Stimulated activated CD8-positive, alpha-beta memory T cell treated with anti-CD3 and anti-CD28 coated beads, Interleukin-12 subunit alpha, Interleukin-12 subunit beta, amount 100 ng/mL, for 4 hours (primary cell): ENCODE results near the gene HACD1.

Experiments
- DNase-seq: peaks from one replicate; pipeline ENCODE4 v3.0.0-alpha.2; 2020; ENCODE audit warnings: low read depth

Gene HACD1, protein sequence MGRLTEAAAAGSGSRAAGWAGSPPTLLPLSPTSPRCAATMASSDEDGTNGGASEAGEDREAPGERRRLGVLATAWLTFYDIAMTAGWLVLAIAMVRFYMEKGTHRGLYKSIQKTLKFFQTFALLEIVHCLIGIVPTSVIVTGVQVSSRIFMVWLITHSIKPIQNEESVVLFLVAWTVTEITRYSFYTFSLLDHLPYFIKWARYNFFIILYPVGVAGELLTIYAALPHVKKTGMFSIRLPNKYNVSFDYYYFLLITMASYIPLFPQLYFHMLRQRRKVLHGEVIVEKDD

DNA sequence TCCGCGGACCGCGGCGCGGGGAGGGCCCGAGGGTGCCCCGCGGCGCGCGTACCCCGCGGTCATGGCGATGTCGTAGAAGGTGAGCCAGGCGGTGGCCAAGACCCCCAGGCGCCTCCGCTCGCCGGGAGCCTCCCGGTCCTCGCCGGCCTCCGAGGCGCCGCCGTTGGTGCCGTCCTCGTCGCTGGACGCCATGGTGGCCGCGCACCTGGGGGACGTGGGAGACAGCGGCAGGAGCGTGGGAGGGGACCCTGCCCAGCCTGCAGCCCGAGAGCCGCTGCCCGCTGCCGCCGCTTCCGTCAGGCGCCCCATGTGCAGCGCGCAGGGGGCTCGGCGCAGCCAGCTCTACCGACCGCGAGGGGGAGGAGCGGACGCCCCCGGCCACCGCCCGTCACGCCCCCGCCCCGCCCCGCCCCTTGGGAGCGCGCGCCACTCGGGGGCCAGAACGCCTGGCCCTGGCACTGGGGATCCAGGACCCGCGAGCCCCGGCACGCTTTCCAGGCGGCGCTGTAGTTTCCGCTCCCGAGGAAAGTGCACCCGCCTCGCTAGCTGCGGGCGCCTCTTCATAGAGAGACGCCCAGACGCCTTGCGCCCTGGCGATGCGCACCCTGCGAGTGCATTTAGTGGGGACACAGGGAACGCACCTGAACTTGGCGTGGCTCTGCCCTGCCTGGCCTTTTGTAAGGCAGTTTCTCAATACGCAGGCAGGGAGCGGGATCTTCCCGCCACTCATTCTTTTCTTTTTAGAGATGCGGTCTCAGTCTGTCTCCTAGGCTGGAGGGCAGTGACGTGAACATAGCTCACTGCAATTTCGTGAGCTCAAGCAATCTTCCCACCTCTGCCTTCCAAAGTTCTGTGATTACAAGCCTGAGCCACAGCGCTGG is at the start of gene HACD1:
HACD1 (minus strand) TSS at position 344 of the 881 bp plus-strand sequence; CDS start at position 309, 35 bp downstream.
- peak; percentile 46 for DNase-seq

DNA sequence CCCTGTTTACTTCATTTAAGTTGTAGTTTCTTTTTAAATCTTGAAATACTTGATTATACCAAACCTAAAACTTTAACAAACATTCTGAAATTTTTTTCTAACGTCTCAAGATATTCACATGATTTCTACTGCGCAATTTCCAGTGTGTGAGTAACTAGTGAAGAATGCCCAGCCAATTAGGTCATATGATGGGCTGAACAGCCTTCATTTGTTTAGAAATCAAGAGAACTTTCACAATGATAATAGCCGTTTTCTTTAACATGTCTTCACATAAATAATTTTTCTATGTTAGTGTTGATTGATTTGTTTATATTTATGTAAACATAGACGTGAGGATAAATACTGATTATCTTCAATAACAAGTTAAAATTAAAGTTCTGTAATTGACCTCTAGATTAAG is 48.6 kb upstream of the HACD1 start:
- DNase-seq: no peak

DNA sequence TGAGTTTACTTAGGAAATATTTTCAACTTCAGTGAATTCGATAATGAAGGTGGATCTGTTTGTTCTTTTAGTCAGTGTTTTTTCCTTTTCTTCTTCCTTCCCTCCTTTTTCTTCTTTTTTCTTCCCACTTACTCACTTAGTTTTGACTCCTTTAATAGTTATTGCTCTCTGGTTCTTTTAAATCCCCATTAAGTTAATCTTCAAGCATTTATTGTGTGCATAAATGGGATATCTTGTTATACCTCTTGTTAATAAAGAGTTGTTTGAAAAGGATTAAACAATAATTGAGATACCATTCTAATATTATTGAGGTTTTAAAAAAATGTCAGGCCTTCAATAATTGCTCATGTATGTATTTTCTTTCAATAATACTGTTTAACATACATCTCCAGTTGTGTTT is 46.3 kb upstream of the HACD1 start:
- no peak for DNase-seq

DNA sequence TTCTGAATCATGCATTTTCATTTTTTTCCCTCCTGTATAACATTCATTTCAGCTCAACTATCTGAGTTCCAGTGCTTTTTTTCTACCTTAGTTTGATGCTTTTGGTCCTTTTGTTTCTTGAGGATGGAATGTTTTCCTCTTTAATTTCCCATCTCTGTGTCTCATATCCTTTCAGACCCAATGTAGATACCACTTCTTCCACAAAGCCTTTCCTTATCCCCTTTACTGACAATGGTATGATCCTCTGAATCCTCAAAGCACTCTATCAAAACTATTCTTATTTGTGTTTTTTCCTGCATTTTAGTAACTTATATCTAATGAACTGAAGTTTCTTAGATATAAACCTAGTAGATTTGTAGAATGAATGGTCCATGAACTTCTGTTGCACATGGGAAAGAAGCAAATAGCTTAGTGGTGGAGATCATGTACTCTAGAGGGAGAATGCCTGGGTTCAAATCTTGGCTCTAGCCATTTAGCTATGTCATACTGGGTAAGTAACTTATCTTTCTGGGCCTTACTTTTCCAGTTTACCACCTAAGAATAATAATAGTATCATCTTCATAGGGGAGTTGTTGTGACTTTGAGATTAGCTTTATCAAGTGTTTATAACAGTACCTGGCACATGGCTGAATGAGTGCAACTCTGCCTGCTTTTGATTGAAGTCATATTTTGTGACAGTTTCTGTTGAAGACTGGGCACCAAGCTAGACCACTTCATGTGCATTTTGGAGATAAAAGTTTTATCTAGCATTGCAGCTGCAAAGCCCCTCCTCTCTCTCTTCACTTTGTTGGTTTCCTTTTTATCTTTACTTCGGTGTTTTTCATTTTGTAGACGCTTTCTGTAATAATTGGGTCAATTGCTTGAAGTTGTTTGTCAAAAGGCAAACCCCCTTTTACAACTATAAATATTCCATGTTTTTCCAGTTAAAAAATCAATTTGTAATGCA is 45.3 kb upstream of the HACD1 start:
- no peak for DNase-seq

DNA sequence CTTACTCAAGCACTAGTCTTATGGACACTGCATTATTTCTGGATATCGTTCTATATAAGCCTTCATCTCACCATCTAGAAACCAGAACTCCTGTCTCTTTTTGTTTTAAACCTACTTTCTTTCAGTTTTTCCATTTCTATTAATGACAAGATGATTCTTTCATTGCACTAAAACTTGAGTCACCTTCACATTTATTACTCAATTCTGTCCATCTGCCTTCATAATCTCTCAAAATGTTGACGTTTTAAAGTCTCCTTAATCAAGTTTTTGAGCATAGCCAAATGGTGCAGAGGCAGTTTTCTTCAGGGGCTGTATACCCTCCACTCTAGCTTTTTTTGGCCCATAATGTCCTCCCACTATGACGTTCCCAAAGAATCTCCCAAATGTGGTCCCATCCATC is 44.3 kb upstream of the HACD1 start:
- no peak for DNase-seq

DNA sequence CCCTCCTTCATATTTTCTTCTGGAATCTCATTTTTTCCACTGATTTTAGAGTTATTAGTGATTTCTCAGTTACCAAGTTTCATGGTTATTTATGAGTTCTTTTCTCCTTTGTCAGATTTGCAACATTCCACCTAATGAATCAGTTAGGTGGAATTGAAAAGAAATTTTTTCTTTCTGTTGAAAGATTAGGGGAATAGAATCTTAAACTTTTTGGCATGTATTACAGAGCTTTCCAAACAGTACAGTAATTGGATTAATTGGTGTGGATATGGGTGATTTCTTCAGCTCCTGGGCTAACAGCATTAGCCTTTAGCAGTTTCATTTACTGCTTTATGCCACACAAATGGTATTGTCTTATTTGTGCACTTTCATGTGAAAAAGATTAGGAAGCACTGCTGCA is 43.7 kb upstream of the HACD1 start:
- no peak for DNase-seq

DNA sequence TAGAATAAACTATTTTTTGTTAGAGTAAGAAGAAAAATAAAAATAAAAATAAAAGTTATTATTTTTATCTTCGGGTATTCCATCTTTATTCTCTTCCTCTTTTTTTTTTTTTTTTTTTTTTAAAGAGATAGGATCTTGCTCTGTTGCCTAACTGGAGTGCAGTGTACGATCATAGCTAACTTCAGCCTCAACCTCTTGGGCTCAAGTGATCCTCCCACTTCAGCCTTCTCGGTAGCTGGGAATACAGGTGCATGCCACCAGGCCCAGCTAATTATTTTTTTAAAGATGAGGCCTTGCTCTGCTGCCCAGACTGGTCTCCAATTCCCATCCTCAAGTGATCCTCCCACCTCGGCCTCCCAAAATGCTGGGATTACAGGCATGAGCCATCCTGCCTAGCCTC is 42.2 kb upstream of the HACD1 start:
- DNase-seq: no peak

DNA sequence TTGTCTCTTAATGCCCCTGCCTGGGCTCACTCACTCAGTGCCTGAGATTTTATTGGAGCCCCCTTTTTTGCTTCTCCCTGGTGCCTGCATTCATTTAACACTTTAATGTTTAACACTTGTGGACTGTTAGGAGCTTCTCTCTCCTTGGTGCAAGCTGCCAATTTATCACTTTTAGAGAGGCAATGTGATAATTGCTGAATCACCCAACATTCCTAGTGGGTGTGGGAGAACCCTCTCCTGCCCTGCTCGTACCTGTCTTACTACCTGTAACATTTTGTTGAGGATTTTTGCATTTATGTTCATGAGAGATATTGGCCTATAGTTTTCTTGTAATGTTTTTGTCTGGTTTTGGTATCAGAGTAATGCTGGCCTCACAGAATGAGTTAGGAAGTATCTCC is 39.9 kb upstream of the HACD1 start:
- no peak for DNase-seq

DNA sequence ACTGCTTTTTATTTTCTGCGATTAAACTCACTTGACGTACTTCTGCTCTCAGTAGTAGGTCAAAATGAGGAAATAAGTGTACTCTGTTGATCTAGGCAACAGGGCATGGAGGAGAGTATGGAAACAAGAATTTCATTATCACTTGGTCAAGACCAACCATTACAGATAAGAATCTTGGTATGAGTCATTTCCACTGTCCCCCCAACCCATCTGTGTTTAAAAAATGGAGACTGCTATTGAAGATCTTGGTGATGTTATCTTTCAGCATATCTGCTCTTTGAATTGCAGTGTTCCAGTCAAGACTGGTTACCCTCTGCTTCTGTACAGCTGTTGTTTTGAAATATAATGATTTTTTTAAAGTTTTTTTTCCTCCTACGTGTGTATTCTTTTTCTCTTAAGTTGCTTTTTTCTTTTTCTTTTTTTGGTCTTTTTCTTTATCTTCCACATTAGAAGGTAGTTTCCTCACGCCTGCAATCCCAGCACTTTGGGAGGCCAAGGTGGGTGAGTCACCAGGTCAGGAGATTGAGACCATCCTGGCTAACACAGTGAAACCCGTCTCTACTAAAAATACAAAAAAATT is 38.5 kb upstream of the HACD1 start:
- DNase-seq: no peak

DNA sequence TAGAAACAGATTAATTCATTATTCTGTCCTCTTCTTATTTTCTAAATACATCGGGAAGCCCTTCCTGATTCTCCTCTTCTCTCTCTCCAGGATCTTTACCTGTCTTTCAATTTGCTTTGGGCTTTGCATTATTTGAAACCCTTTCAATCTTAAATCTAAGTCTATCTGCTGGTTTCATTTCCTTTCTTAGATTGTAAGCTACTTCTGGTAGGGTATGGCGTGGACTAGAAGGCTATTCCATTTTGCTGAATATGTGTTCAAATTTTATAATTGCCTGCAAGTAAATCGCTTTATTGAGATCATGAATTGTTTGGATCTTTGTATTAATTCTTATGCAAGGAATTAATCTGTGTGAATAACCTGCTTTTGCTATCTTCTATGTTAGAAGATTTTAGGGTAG is 37.8 kb upstream of the HACD1 start:
- no peak for DNase-seq

DNA sequence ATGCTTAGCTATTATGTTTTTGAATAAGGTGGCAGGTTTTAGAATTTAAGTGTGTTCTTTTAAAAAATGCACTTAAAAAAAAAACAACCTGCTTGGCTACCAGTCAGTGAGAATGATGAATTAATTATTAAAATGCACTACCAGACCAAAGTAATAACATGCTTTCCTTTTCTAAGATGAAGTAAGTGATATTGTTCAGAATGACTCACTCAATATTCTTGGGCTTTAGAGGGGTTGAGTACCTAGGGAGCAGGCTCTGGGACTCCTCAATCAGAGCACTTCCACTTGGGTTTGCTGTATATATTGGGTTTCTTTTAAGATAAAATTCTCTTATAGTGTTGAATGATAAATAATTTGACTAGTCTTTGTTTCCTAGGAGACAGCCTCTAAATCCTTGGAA is 35.4 kb upstream of the HACD1 start:
- DNase-seq: no peak

DNA sequence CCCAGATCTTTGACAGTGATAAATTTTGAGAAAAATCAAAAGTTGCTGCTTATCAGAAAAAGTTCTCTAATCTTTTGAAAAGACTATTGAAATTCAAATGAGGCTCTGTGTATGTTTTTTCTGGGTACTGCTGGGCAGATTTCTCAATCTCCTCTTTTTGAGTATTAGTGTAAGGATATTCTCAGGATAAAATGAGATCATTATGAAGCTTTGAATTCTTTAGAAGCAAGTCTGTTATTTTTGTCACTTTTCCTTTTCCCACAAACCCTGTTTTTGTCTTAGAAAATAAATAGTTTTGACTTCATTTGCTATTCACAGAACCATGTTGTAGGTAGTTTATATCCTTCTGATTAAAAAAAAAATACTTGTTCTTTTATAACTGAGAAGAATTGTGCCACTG is 34.7 kb upstream of the HACD1 start:
- no peak for DNase-seq

DNA sequence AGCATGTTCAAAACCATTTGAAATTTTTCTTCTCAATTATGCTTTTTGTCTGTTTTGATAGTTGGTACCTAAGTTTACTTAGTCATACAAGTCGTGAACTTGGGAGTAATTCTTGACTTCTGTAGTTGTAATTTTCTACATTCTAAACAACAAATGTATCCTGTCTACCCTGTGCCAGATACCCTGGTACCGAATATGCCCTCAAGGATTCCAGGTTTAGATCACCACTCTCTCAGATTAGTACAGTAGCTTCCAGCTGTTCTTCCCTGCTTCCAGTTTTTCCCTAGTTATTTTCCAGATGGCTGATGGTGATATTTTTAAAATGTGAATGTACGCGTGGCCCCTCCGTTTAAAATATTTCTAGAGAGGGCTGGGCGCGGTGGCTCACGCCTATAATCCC is 33.2 kb upstream of the HACD1 start:
- no peak for DNase-seq

DNA sequence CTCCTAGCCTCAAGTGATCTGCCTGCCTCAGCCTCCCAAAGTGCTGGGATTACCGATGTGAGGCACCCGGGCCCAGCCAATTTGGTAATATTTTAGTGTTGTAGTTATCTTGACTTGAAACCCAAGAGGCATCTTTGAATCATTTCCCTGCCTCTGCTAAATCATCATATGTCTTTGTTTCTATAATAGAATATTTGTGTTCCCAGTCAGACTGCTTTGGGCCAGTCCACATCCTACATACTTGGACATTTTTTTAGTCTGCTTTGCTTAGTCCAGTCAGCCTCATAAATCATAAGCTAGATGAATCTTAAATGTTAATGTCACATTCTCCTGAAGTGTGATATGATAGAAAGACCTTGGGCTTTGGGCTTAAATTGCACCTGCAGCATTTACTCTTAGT is 32.7 kb upstream of the HACD1 start:
- no peak for DNase-seq

DNA sequence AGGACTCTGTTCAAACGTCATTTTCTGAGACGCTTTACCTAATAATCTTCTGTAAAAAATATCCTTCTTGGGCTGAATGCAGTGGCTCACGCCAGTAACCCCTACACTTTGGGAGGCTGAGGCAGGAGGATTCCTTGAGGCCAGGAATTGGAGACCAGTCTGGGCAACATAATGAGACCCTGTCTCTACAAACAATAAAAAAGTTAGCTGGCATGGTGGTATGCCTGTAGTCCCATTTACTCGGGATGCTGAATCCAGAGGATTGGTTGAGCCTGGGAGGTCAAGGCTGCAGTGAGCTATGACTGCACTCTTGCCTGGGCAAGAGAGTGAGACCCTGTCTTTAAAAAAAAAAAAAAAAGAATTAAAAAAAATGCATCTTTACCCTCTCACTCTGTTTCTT is 31.9 kb upstream of the HACD1 start:
- DNase-seq: no peak

DNA sequence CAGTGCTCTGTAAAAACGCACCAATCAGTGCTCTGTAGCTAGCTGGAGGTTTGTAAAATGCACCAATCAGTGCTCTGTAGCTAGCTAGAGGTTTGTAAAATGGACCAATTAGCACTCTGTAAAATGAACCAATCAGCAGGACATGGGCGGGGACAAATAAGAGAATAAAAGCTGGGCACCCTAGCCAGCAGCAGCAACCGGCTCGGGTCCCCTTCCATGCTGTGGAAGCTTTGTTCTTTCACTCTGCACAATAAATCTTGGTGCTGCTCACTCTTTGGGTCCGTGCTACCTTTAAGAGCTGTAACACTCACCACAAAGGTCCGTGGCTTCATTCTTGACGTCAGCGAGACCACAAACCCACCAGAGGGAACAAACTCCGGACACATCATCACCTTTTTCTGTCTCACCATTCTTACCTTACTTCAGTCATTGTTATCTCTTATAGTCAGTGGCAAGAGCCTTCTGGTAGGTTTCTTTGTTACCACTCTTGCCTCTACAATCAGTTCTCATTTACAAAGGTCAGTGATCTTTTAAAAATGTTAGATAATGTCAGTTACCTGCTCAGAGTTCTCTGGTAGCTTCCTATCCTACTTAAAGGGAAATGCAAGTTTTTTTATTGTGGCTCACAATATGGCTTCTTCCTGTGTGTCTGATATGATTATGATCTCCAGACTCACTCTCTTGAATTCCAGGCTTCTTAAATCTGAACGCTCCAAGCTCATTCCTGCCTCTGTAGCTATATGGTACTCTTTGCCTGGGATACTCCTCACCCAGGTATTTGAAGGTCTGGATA is 31.3 kb upstream of the HACD1 start:
- peak; percentile 26 for DNase-seq

DNA sequence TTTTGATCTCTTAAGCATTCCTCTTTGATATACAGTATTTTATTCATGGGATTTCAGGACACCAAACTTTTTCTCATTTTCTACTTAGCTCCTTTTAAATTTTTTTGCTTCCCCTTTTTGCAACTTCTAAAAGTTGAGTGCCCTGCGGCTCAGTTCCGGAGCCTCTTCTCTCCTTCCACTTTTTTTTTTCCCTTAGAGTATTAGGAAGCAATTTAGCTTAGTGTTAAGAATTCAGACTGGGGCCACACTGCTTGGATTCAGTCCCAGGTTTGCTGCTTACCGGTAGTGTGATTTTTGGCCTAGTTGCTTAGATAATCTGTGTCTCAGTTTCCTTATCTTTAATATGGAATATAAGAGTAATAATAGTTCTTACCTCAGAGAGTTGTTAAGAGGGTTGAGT is 30.2 kb upstream of the HACD1 start:
- DNase-seq: no peak

DNA sequence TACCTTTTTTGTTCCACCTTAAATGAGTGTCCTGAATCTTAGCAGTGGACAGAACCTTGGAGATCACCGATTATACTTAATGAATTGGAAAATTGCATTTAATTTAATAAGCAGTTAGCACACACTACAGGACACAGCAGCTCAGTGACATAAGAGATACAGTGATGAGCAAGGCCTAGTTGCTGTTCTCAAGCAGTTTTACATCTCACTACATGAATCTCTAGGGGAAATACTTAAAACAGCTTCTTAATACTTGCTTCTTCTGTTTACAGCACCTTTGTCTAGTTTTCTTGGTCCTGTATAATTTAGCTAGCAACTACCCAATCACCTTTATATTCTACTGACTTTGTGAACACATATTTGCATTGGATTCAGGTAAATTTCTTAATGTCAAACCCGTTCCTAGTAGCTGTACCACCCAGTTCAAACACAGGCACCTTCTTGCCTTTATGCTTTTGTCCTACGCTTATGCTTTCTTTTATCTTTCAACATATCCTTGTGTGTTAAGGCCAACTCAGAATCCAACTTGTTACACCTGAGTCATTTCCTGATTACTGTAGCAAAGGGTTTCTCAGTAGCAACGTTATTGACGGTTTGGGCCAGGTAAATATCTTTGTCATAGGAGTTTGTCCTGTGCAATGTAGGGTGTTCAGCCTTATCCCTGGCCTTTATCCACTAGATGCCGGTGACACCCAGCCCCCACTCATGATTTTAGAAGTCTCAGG is 28.6 kb upstream of the HACD1 start:
- DNase-seq: no peak

DNA sequence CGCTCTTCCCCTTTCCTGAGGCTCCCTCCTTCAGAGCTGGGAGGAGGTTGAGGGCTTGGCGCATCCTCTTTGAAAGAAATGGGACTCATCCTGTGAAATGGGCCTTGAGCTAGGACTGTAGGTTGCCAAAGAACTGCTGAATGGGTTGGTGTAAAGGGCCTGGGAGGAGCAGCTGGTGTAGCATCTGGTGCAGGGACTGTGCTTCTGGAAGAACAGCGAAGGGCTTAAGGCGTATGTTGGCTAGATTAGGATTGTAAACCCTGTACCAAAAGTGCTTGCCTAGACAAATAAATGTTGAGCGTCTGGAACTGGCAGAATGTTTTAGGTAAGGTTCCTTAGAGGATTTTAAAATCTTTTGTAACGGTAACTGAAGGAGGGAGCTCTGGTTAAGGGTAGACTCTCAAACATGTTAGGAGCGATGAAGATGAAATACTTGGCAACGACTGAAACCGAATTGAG is 27.3 kb upstream of the HACD1 start:
- DNase-seq: no peak

DNA sequence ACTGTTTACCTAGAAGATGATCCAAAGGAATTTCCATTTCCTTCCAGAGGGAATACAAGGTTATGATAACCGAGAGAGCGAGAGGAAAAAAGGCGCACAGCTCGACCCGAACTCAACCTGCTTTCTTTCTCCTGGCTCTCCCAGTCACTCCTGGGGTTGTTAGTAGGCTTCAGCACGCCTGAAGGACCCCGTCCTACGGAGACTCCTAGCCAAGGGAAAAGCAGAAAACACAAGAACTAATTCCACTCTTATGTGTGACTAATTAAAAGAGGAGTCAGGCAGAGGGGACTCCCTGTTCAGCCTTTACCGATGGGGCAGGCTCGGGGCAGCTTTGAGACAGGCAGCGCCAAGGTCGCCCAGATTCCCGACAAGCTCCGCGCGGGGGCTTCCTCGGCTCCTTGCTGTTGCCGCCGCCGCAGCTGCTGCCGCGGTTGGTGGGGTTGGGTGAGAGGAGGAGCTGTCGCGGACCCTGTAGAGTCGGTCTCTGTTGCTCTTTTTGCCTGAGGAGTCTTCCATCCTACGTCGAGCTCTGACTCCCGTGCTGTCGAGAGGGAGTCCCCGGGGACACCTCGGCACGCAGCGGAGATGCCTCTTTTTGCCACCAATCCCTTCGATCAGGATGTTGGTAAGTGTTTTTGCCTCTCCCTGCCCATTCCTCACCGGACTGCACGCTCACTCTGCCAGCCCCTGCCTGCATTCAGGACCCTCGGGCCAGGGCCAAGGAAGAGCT is 26.7 kb upstream of the HACD1 start, which contains the start of gene STAM:
STAM (plus strand) TSS at position 397 of the 730 bp plus-strand sequence; CDS start at position 586, 189 bp downstream.
- DNase-seq: peak; percentile 83
